GM19240 (cell line): ENCODE data around the gene FUS.

ENCODE experiments used
- DNase-seq: peaks from one replicate; pipeline ENCODE4 v3.0.0; 2011; ENCODE audit warnings: low spot score; ENCODE audit not compliant: insufficient read length

The FUS gene

DNA sequence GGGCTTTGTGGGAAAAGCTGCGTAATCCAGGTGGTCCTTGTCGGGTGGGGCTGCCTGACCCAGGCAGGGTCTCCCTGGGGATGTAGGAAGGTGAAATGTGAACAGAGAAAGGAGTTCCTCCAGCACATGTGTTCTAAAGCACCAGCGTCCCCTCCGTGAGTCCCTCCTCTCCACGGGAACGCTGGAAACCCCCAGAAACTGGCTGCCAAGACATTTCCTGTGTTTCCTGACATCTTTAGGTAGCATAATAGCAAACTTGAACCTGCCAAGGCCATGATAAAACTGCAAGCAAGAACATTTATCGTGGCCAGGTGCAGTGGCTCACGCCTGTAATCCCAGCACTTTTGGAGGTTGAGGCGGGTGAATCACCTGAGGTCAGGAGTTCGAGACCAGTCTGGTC, 49.6 kb downstream of the FUS start:
- no peak for DNase-seq

DNA sequence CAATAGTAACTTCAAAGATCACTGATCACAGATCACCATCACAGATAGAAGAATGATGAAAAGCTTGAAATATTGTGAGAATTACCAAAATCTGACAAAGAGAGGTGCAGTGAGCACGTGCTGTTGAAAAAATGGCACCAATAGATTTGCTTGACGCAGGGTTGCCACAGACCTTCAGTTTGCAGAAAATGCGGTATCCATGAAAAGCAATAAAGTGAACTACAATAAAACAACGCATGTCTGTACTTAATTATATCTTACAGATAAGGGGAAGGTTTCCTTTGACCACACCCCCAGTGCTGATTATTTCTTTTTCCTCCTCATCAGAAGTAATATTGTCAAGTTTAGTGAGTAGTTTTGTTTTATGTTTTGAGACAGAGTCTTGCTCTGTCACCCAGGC, 58.1 kb downstream of the FUS start:
- DNase-seq = no peak
